OCI-M2 (cell line): ENCODE results near the gene FAM135A.
"Not testable (repeated sequence)": the region's sequence is repeated elsewhere in the genome, so short reads cannot be mapped to it uniquely, and the experiment has no call there.

Experiments used
- DNase-seq: peaks from one replicate; lab custom pipeline; 2025; ENCODE audit not compliant: unreplicated experiment; lab: John Stamatoyannopoulos, UW

The FAM135A gene

DNA sequence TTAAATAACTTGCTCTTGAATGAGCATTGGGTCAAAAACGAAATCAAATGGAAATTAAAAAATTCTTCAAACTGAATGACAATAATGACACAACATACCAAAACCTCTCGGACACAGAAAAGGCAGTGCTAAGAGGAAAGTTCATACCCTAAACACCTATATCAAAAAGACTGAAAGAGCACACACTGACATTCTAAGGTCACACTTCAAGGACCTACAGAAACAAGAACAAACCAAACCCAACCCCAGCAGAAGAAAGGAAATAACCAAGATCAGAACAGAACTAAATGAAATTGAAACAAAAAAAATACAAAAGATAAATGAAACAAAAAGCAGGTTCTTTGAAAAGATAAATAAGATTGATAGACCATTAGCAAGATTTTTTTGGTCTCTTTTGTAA lies 194.1 kb downstream of the FAM135A start:
- not testable (repeated sequence) for DNase-seq

DNA sequence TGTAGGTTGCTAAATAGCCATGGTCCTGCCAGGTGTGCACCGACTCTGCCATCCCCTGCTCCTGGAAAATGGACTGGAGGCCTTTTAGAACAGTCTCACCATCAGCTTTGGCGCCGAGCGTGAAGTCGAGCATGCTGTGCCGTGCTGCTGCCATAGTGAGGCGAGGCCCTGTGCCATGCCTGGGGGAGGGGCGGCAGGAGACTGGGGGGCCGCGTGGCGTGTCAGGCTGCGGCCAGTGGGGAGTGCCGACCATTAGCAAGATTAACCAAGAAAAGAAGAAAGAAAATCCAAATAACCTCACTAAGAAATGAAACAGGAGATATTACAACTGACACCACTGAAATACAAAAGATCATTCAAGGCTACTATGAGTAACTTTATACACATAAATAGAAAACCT lies 195.9 kb downstream of the FAM135A start:
- not testable (repeated sequence) for DNase-seq
